ENCODE measurements around the gene KCNH1.

KCNH1 gene

DNA sequence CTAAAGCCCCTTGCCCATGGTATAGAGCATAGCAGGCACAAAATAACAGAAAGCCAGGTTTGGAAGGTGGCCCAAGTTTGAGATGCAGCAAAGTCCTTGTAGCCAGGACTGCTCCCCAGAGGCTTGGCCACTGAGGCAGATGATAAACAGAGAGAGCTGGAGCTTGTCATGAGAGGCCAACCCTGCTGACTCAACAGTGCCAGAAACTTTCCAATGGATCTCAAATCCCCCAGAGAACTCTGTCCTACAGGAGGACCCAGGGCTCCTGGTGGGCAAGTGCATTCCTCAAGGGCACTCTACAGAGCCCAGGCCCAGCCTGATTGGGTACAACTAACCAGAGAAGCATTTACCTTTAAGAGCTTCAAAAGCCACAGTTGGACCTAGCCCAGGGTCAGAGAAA is 280.7 kb downstream of the KCNH1 start:
- no peak for DNase-seq

DNA sequence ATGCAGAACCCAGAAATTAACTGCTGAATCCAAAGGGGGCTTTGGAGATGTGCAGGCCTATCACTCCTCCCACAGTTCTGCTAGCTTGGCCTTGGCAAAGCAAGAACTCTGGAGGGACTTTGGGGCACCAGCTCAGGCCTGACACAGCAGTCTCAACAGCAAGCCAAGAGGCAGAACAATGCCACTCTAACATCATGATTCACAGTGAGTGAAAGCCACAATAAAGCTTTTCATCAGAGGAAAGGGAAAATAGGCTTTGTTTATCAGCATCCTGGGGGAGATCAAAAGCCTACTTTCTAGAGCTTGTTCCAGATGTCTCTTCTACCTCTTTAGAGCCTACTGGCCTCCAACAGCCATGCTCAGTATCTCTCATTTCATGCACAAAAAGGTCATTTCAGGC is 283.4 kb downstream of the KCNH1 start:
- no peak for DNase-seq

DNA sequence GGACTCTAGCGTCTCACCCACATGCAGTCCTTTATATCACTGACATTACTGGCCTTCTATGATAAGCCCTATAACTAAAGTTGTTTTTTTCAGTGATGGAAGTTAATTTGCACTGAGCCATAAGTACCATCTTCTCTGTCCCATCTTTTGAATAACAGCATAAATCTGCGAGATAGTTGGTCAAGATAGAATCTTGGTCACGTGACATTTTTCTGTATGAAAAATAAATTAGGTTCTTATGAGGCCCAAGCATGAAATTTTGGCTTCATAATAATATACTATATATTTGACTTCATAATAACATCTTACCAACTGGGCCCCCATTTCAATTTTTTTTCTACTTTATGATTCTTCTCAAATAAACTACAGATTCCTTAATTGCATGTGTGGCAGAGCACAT is 285.5 kb downstream of the KCNH1 start:
- no peak for DNase-seq

- no peak for DNase-seq
Observed at GRCh38 chr1:210841926-210842625, 291.9 kb downstream of the KCNH1 start.

DNA sequence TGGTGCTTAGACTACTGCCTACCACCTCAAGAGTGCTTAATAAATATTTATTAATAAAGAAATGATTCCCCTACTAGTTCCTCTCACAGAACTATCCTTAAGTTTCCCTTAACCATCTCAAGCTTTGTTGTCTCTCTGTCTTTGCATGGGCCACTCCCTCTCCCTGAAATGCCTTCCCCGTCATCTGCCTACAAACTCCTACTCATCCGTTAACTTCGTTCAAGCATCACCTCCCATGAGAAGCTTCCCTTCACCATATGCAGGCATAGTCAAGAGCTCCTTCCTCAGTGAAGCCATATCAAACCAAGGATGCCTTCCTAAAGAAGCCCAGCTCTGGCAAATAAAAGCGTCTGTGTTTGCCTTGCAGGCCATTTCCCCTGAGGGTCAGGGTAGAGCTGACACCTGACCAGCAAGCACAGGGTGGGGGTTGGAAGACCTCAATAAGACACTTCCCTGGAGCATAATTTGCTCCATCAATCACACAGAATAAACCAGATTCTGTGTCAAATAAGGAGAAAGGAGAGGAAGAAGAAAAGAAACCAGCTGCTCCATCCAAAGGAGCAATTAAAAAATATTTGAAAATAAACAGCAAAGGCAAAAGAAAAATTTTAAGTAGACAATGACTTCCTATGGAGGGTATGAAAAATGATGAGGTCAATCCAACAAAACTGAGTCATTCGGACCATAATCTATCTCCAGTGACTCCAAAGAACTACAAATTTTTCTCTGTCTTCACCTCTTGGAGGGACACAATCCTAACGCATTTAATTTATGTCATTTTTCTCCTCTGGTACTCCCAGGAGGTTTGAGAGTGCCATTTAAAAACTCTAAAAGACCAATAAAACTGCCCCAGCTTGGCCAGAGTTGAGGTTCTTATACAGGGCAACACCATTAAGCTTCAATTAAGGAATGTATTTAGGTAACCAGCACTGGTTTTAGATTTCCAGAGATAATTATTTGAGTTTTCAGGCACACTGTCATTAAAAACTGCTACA is 303.6 kb downstream of the KCNH1 start:
- DNase-seq: no peak

DNA sequence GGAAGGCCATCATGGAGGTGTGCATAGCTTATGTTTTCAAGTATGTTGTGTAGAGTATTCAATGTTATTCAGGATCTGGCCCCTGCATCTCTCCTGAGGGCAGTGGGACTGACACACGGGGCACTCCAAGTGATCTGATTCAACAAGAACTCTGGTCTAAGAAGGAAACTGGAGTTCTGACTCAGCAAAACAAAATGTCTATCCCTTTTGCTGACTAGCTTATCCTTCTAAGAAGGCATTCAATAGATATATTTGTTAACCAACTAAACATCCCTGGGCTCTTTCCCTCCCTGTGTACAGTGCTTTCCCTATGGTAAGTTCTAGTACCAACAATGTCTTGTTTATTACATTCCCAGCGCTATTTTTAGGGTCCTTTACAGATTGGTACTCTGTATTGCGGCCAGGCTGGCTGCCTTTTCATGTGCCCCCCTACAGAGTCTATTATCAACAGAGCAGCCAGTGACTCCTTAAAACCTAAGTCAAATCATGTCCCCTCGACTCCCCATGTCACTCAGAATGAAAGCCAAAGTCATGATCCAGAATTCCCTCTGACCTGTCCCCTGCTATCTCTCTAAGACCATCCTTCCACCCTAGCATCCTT is 304.9 kb downstream of the KCNH1 start:
- no peak for DNase-seq

GRCh38 chr1:210827481-210827880 is 306.5 kb downstream of the KCNH1 start:
- DNase-seq: no peak

DNA sequence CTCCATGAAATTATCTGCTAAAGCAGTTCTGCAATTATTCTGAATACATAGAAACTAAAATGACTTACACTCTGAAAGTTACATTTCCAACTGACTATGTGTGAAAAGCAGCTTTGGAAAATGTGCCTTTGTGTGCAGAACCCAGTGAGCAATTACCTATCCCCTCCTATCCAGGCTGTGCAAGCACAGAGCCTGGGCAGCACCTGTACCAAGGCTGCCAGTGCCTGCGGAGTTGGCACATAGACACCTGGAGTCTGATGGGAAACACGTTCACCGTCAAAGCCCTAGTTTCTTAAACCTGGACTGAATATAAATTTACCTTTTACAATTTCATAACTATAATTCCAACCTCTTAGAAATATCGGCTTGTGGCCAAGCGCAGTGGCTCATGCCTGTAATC is 307.3 kb downstream of the KCNH1 start:
- DNase-seq: no peak

DNA sequence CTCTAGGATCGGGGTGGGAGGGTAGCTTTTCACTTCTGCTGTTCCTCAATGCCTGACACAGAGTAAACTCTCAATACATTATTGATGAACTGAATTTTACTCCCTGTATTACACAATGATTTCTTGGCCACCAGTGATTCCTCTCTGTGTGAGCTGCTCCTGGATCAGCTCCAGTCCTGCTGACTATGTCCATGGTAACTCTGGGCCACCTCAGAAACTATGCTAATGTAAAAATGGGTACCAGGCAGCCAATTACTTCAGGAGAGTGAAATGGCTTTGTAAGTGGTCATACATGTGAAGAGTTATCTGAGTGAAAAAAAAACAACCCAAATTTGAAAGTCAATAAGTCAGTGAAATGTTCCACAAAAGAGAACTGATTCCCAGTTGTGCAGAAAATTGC is 311.0 kb downstream of the KCNH1 start:
- DNase-seq: no peak

DNA sequence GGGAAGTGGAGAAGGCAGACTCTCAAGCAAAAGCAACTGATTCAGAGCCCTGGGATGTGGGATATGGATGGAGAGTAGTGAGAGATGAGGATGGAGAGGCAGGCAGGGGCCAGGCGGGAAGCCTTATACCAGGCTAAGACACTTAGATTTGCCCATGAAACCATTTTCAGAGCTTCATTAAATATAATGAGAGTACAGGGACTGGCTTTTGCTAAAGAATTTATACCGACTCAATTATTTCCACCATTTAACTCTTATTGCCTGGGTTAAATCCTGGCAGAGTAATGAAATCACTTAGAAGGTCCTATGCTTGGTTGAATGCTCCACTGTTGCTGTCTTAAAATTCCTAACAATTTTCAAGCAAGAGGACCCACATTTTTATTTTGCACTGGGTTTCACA is 311.7 kb downstream of the KCNH1 start:
- no peak for DNase-seq

DNA sequence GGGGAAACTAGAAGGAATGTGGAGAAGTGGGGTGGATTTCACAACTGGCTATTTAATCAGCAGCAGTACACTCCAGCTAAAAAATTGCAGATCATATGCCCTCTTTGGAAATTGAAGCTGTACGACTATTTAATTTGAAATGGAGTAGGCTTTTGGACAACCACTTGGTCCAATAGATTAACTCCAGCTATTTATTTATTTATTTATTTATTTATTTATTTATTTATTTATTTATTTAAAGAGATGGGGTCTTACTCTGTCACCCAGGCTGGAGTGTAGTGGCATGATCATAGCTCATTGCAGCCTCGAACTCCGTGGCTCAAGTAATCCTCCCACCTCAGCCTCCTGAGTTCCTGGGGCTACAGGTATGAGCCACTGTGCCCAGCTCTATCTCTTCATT is 312.3 kb downstream of the KCNH1 start:
- no peak for DNase-seq

DNA sequence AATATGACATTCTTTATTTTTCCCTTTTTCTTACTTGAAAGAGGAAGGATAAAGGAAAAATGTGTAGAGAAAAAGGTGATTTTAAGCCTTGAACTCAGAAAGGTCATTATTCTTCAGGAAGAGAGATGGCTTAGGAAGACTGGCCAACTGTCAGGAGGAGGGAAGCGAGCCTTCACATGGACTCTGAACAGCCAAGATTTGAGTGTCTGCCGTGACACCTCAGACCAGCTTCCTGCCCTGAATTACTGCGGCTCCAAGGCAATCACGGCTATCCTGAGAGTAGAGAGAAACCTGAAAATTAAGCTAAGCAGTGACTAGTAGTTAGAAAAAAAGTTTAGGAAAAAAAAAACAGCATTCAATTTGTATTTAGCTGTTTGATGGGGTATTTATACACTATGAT is 314.7 kb downstream of the KCNH1 start:
- DNase-seq: no peak

DNA sequence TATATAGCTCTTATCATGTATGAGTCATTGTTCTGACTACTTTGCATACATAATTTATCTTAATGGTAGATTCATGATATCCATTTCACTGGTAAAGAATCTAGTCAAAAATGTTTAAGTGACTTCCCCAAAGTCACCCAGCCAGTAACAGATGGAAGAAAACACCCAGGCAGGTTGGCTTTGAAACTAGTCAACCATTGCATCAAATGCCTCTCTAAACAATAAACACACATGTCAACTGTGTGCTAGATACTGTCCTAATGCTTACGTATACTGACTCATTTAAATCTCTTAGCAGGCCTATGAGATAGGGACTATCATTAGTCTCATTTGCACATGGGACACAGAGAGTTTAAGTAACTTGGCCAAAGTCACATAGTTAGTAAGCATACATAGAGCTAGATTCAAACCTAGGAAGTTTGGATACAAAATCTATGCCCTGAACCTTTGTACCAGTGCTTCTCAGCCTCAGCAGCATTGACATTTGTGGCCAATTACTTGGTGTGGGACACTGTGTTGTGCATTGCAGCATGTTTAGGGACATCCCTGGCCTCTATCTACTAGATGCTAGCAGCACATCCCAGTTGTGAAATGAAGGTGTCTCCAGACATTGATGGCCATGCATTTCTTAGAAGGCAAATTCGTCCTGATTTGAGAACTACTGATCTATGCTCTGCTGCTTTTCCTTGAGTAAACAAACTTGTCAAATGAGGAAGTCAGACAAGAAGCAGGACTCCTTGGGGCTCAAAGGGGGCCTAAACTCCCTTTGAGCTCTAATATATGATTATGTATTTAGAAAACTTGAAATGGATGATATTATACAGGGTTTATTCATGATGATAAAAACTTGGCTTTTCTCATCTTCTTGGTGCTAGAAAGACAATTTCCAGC is 316.3 kb downstream of the KCNH1 start:
- no peak for DNase-seq

- no peak for DNase-seq
Observed at GRCh38 chr1:210815641-210816550, 318.1 kb downstream of the KCNH1 start.

DNA sequence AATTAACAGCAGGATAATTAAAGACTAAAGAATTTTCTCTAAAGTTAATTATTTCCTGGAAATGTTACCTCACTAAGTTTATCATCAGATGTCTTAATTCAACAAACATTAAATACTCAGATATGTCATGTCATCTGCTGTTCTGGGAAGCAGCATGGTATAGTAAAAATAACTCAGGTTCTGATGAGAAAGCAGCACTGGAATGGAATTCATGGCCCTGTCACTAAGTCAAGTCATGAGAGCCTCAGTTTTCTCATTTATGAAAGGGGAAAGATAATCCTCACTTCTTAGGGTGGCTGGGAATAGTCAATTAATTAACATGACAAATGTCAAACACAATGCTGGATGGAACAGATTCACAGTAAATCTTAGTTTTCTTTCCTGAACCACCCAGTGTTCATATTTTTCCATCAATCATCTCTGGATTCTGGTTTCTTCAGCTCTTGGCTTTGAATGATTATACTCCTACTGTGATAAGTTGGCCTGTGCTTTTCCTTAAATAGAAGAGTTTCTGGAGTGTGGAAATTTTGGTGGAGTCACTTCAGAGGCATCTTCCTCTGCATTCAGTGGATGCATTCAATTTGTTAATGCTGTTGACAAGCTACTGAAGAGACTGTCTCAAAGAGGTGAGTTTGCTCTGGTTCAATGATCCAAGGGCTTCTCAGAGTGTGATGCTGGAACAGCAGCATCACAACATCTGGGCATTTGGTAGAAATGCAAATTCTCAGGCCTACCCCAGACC is 319.4 kb downstream of the KCNH1 start:
- no peak for DNase-seq

GRCh38 chr1:210801501-210801900 is 332.4 kb downstream of the KCNH1 start:
- no peak for DNase-seq

- no peak for DNase-seq
Observed at GRCh38 chr1:210800756-210801155, 333.2 kb downstream of the KCNH1 start.

DNA sequence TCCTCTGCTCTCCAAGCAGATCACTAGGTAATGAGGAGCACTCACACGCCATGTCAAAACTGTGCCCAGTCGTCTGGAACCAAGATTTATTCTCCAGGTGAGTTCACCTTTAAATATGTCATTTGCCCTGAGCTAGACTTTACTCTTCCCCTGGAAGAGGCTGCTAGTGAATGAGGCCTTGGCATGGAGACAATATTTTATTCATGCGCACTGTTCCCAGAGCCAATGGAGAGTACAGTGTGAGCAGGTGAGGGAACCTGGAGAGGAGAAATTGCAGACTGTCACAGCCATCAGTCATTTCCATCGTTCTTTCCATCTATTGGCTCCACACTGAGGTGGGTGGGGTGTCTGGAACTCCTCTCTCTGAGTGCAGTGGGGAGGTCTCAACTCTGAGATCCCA is 333.6 kb downstream of the KCNH1 start:
- no peak for DNase-seq

- no peak for DNase-seq
Observed at GRCh38 chr1:210797422-210797821, 336.5 kb downstream of the KCNH1 start.

DNA sequence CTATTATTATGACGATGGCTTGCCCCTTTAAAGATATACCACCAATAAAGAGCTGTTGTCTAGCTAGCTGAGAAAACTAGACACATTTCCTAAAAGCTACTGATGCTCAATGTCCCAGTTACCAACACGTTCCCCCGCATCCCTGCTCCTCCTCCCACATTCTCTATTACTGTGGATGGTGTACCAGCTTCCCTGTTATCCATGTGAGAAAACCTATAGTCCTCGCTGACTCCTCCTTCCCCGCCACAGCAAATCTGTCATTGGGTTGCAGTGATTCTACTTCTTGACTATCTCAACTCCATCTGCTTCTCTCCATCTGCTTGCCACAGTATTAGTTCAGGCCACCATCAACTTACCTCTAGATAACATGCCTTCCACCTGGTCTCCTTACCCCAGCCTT is 337.5 kb downstream of the KCNH1 start:
- no peak for DNase-seq

- no peak for DNase-seq
Observed at GRCh38 chr1:210794445-210794844, 339.5 kb downstream of the KCNH1 start.
